HG02938 (cell line): ENCODE results near the gene RXRA.

ENCODE experiments used
- ATAC-seq: cut with Tn5 transposase; IDR thresholded peaks from one replicate; pipeline ENCODE4 v1.9.1; 2021; ENCODE audit warnings: mild to moderate bottlenecking, moderate library complexity; ENCODE audit not compliant: unreplicated experiment

RXRA gene

GRCh38 chr9:134365115-134365596 lies 38.9 kb downstream of the RXRA start:
- no peak for ATAC-seq

- no peak for ATAC-seq
Measured at GRCh38 chr9:134365791-134366222, 39.6 kb downstream of the RXRA start.

DNA sequence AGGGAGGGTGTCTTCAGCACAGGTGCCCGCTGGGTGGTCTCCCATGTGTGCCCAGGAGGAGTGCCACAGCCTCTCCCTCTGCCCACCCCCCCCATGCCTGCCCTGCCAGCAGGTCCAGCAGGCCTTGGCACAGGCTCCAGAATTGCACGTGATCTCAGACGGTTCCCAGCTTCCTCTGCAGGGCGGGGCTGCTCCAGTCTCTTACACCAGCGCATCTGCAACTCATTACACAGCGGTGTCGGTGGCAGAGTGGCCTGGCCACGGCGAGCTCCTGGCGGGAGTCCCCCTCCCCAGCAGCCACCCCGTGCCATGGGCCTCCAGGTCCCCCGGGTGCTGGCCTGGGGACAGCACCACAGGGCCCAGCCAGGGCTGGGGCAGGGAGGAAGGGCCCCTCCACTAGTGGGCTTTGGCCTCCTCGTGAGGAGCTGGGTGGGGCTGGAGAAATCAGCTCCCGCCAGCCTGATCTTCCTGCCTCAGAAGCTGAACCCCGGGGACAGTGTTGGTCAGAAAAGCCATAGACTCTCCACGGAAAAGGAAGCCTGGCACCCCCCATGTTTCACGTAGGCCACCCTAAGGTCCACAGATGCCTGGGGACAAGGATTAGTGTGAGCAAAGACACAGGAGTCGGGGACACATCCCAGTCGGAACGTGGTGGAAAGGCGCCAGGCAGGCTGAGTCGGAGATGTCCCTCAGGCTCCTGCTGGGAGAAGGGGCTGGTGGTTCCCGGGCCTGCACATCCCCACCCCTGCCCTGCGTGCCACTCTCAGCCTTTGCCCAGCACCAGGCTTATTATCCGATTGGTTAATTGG lies 40.2 kb downstream of the RXRA start:
- no peak for ATAC-seq

DNA sequence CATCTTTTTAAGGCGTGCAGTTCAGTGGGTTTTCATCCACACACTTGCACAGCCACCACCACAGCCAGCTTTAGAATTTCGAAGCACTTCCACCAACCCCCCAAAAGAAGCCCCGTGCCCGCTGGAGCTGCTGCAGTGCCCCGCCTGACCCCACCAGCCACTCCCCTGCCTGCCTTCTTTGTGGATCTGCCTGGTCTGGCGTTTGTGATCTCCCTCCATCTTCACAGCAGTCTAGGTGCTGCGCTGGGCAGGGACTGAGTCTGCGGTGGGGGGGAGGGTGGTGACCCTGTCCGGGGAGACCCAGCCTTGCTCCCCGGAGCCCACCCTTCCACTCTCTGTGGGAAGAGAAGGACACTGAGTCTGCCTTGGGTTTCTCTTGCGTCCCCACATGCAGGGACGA lies 40.8 kb downstream of the RXRA start:
- ATAC-seq = no peak

DNA sequence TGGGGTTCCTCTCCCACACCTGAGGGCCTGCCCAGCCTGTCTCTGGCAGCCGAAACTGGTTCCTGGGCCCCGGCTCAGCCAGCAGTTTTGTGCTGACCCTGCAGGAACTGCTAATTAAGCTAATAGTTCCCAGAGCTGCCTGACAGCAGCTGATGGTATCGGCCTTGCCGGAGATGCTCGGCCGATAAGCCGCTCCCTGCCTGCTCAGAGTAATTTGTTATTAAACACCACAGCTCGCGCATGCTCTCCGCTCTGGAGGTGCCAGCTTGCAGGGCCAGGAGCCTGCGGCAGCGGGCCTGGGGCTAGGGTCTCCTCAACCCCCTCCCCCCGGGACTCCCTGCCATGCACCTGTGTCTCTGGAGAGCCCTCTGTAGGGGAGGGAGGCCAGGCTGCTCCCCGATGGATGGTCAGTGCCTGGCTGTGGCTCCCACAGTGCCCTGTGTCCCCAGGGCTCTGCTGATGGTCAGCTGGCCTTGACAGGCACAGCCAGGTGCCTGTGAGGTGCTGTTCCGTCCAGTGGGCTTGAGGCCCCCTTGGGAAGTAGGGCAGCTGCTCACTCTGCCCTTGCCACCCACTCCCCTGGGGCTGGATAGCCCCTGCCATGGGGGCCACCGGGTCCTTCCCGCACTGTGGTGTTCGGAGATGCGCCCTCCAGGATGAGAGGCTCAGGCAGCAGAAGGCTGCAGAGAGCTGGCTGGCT lies 41.7 kb downstream of the RXRA start:
- no peak for ATAC-seq

DNA sequence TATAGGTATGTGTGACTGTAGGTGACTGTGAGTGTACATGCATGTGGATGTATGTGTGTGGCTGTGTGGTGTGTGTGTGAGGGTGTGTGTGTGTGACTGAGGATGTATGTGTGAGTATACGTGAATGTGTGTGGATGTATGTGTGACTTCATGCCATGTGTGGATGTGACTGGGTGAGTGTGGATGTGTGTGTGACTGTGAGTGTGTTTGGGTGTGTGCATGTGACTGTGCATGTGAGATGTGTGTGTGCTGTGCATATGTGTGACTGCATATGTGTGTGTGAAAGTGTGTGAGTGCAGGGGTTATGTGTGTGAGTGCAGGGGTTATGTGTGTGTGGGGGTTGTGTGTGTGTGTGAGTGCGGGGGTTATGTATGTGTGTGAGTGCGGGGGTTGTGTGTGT lies 42.3 kb downstream of the RXRA start:
- no peak for ATAC-seq

GRCh38 chr9:134369416-134370212 lies 43.4 kb downstream of the RXRA start:
- no peak for ATAC-seq

- ATAC-seq = no peak
Measured at GRCh38 chr9:134370213-134370492, 43.9 kb downstream of the RXRA start.

DNA sequence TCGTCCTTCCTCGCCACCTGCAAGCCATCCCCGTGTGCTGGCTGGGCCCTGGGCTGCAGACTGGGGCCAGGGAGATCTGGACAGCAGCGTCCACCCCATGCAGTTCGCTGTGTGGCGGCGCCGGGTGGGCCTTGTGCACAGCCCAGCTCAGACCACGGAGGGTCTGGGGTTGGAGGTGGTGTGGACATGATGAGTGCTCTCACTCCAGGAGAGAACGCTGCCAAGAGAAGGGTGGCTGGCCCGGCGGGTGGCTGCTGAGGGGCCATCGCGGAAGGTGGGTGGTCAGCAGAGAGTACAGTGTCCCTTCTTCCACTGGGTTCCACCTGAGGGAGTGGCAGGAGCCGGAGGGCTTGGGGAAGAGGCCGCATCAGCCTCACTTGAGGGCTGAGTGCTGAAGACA lies 44.4 kb downstream of the RXRA start:
- ATAC-seq = no peak

DNA sequence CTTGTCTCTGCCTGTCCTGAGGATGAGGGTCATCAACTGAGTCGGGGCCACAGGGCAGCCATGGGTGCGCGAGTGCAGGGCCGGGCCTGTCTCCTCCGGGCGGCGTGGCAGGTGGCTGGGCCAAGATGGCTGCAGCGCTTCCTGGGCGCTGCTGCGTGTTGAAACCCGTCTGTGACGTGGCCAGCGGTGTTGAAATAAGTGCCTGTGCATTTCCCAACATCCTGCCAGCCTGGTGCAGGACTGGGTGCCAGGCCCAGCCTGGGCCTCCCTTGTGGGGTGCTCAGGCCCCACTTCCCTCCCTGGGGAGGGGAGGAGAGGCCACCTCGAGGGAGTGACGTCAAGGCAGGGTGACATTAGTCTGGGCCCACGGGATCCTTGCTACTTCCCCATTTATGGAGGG lies 45.5 kb downstream of the RXRA start:
- no peak for ATAC-seq

DNA sequence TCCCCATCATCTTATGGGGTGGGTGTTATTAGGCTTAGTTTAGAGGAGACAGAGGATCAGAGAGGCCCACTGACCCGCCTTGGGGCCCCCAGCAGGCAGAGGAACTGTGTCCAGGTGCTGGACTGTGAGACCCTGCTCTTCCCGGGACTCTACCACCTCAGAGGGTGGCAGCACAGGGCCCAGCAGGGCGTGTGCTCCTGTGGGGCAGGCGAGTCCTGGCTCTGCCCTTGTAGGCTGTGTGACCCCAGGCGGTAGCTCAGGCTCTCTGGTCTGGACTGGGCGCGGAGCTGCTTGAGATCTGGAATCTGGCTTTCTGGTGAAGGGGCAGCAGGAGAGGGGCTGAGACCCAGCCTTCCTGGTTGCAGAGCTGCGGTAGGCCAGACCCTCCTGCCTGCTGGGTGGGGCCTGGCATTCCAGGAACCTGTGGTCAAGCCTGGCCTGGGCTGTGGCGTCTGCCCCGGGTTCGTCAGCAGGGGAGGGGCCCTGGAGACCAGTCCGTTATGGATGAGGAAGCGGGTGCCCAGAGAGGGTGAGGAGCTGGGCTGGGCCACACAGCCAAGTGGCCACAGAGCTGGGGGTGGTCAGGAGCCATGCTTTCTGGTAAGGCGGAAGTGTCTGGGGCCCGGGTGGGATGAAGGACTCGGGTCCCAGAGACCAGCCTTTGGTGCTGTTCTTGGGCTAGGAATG lies 46.5 kb downstream of the RXRA start:
- no peak for ATAC-seq

DNA sequence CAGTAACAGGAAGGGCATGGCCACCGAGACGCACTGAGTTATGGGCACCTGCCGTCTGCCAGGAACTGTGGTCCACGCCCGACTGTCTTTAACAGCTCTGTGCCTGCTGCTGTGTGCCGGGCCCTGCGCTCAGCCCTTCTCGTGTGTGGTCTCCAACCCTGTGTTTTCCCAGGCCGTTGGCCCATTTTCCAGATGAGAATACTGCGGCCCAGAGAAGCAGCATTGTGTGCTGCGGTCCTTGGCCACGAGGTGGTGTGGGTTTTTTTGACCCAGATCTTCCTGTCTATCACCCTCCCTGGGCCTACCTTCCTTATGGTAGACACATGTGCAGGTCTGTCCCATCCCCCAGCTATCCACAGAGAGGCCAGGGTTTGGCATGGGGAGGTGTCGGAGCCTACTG lies 47.0 kb downstream of the RXRA start:
- no peak for ATAC-seq

DNA sequence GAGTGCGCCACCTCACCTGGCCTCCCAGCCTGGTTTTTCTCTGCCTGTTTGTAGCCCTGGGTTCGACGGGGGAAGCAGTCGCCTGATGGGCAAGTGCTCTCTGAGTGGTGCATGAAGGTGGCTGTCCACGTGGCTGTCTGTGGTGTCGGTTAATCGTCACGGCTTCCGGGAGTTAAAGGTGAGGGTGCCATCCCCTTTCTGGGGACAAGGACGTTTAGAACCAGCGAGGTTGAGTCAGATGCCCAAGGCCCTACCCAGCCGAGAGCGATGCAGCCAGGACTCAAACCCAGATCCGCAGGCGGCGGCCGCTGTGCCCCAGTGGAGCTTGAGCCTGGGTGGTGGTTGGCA lies 47.7 kb downstream of the RXRA start:
- ATAC-seq = no peak

GRCh38 chr9:134374301-134375010 lies 48.2 kb downstream of the RXRA start:
- no peak for ATAC-seq

- ATAC-seq = no peak
Measured at GRCh38 chr9:134375011-134375390, 48.7 kb downstream of the RXRA start.

DNA sequence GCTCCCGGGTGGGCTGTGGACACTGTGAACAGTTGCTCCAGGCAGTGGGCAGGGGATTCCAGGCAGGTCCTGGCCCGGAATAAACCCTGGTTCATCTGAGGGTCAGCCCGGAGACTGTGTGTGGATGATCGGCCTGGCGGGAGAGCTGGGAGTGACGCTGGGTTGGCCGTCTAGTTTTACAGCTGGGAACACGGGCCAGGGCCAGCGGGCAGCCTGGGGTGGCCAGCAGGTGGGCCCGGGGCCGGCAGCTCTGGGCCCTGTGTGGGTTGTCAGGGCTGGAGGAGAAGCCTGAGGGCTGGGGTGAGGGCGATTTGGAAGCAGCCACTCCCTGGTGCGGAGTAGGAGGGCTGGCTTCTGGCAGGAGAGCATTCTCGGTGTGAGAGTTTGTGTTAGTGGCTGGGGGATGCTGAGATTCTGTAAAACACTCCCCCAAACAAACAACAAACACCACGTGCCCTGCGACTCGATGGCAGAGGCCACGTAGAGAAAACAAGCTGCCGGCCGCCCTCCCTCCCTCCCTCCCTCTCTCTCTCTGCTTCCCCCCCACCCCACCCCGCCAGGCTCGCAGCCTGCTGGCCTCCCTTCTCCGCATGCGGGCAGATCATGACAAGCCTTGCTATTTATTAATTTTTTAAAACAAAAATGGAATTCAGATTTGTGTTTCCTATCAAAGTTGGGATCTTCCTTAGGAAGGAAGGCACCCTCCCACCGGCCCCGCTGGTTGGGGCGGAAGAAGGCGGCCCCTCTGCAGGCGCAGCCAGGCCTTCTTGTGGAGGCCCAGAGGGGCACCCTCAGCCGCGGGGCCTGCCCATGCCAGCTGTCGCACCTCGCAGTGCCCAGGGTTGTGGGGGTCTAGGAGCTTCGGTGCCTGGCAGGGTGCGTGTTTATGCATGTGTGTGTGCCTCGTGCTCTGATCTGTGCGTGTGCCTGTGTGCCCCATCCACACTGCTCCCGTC lies 49.5 kb downstream of the RXRA start:
- ATAC-seq = no peak

DNA sequence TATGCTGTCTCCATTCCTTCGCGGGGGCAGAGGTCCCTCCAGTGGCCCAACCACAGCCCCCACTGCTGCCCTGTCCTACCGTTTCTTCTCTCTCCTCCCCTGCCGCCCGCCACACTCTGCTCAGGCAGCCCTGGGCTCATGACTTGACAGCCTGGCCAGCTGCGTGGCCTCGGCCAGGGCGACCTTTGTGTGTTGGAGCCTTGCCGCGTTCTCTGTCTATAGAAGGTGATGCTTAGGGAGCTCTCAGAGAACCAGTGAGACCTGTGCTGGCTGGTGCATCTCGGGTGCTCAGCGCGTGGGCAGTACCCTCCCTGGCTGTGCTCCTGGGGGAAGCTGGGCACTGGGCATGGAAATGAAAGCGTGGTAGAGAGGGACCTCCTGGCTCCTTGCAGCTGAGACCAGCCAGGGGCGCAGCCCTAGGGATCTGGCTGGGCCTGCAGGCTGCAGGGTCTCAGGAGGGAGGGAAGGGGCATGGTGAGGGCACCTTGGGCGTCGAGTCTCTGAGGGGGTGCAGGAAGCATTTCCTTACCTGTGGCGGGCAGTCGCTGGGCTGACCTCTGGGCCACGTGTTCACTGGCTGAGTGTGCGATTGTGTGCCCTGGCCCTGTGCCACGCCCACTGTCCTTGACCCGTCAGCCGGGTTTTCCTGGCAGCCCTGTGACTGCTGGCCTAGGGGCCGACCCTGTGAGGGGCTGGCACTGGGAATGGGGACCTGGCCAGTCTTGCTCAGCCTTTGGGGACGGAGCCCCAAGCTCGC lies 50.3 kb downstream of the RXRA start:
- ATAC-seq = no peak

DNA sequence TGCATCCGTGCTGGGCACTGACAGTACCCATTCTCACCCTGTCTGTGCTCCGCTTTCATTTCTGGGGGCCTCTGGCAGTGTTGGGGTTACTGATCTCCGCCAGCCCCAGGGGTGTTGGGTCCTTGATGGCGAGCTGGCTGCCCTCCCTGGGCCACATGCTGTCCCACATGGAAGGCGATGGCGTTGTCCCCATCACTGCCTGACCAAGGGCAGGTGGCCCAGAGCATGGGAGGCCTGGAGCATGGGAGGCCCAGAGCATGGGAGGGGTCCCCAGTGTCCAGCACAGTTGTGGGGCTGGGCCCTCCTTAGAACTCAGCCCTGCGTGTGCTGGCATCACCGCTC lies 50.9 kb downstream of the RXRA start:
- no peak for ATAC-seq

DNA sequence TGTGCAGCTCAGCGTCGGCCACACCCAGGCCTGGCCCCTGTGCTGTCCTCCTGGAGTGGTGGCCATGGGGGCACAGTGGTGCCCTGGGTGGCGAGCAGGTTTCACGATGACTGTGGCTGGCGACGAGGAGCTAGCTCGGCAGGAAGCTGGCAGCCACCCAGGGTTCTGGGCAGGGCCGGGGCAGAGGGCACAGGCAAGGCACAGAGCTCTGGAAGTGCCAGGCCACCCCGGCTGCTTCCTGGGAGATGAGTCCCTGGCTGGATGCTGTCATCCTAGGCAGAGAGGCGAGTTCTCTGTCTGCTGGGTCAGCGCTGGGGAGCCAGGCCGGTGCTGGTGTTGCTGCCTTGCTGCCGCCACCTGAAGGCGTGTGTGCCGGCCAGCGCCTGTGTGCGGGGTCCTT lies 51.7 kb downstream of the RXRA start:
- ATAC-seq = no peak
